HepG2 (cell line): ENCODE data around the gene GATAD2B. TPM values are rescaled to one million over a fixed set of nuclear protein-coding genes. Genes with fewer than 3 reads are reported as not detected.

Experiments used
- ATAC-seq: fragments of 200-7000 bp; cut with Tn5 transposase; 3 replicates; pipeline ENCODE4 v1.9.1; 2020; ENCODE audit warnings: mild to moderate bottlenecking, moderate library complexity
- BruUV-seq: library from RNA; stranded (reverse); fragments of 400-500 nt; replicated peaks from 2 replicates; lab custom pipeline; 2021; lab: Mats Ljungman, UMichigan
- CTCF ChIA-PET: fragments of 300-600 bp; formaldehyde crosslinking; extraction: SDS; loops from one replicate; lab custom pipeline; 2021; ENCODE audit warnings: low total read pairs, inconsistent platforms, low intra/inter-chr PET ratio; lab: Yijun Ruan, JAX
- POLR2A ChIA-PET: fragments of 350-600 bp; sonication (Branson Sonifier 250); formaldehyde crosslinking; loops from one replicate; lab custom pipeline; 2020; ENCODE audit warnings: antibody characterized with exemption, inconsistent platforms; lab: Yijun Ruan, JAX
- DNase-seq: peaks from one replicate; pipeline ENCODE4 v3.0.0-alpha.2; 2015; ENCODE audit warnings: low spot score
- FAIRE-seq: peaks from 3 replicates; lab custom pipeline; 2011; peaks lifted over from hg19 to GRCh38; lab: Jason Lieb, UNC
- H2AFZ ChIP-seq: one replicate; pipeline ENCODE4 v1.6.1; 2011; ENCODE audit warnings: low read length, inconsistent platforms
- H3K27ac ChIP-seq: fragments of 300-600 bp; 3 replicates; pipeline ENCODE4 v1.8.0; 2011; ENCODE audit warnings: mixed run types, mild to moderate bottlenecking, mixed read lengths, low read length, inconsistent platforms; ENCODE audit not compliant: insufficient read depth; ENCODE audit errors: extremely low read length
- H3K27me3 ChIP-seq, 2 experiments: fragments of 200-600 bp in 1 of 2; 2 replicates in 1 of 2; 3 replicates in 1 of 2; pipeline versions ENCODE4 v1.6.0 to v1.8.0; 2011; ENCODE audit warnings: low read length in 2 of 2, mild to moderate bottlenecking in 2 of 2, moderate library complexity in 2 of 2, inconsistent platforms in 1 of 2; ENCODE audit not compliant: insufficient read depth in 2 of 2, control insufficient read depth in 1 of 2
- H3K36me3 ChIP-seq, 2 experiments: fragments of 200-600 bp in 1 of 2; replicated peaks in 1 of 2; 2 replicates in 1 of 2; 3 replicates in 1 of 2; pipeline versions ENCODE4 v1.5.1 to v1.8.0; 2011; ENCODE audit warnings: low read length in 2 of 2, inconsistent platforms in 1 of 2; ENCODE audit not compliant: insufficient read depth in 2 of 2, control insufficient read depth in 1 of 2
- H3K4me1 ChIP-seq: 2 replicates; pipeline ENCODE4 v1.5.1; 2012; ENCODE audit warnings: low read length, inconsistent platforms; ENCODE audit not compliant: insufficient read depth
- H3K4me2 ChIP-seq: 2 replicates; pipeline ENCODE4 v1.6.0; 2011; ENCODE audit warnings: low read depth, low read length, inconsistent platforms
- H3K4me3 ChIP-seq, 3 experiments: fragments of 200-600 bp in 1 of 3; sonication (generic), shearing (Covaris generic) in 1 of 3; replicated peaks in 1 of 3; 2 replicates each; pipeline ENCODE4 v1.5.1; 2011 to 2016; ENCODE audit warnings: low read length in 3 of 3, inconsistent platforms in 2 of 3, low read depth in 2 of 3, mild to moderate bottlenecking in 2 of 3, control low read depth in 1 of 3, mixed read lengths in 1 of 3; ENCODE audit not compliant: insufficient read depth in 1 of 3
- H3K79me2 ChIP-seq: one replicate; pipeline ENCODE4 v1.6.1; 2011; ENCODE audit warnings: low read length, inconsistent platforms; ENCODE audit not compliant: insufficient read depth
- H3K9ac ChIP-seq: 2 replicates; pipeline ENCODE4 v1.6.0; 2011; ENCODE audit warnings: mild to moderate bottlenecking, low read depth, low read length, inconsistent platforms; ENCODE audit not compliant: insufficient read depth
- H3K9me3 ChIP-seq: 2 replicates; pipeline ENCODE4 v1.5.1; 2012; ENCODE audit warnings: mild to moderate bottlenecking, low read length
- H4K20me1 ChIP-seq: 2 replicates; pipeline ENCODE4 v1.6.0; 2011; ENCODE audit warnings: inconsistent platforms, mild to moderate bottlenecking, low read length, moderate library complexity; ENCODE audit not compliant: insufficient read depth
- ASH2L ChIP-seq: fragments of 300-600, 200-600 bp; sonication (generic); IDR thresholded peaks from 2 replicates; pipeline ENCODE4 v1.7.0; 2017; ENCODE audit warnings: low read depth, mild to moderate bottlenecking, moderate library complexity, mixed read lengths, low read length; ENCODE audit not compliant: insufficient read length
- ATF7 ChIP-seq, 2 experiments: fragments of 450-650 bp in 1 of 2; sonication (generic) in 1 of 2; formaldehyde crosslinking in 1 of 2; IDR thresholded peaks; 2 replicates each; pipeline versions ENCODE4 v1.4.0 to v1.6.1; 2016 to 2020; ENCODE audit warnings: antibody characterized with exemption in 1 of 2, mild to moderate bottlenecking in 1 of 2, missing genetic modification reagents in 1 of 2
- FUBP1 ChIP-seq: sonication (generic); formaldehyde crosslinking; IDR thresholded peaks from 2 replicates; pipeline ENCODE4 v1.5.1; 2020; ENCODE audit warnings: missing genetic modification reagents, mild to moderate bottlenecking, borderline replicate concordance
- MLXIP ChIP-seq: sonication (generic); formaldehyde crosslinking; IDR thresholded peaks from 2 replicates; pipeline ENCODE4 v1.9.0; 2021; ENCODE audit warnings: missing genetic modification reagents, borderline replicate concordance
- SMAD1 ChIP-seq: sonication (generic); formaldehyde crosslinking; IDR thresholded peaks from 2 replicates; pipeline ENCODE4 v1.4.0; 2020; ENCODE audit warnings: missing genetic modification reagents, low read depth, mild to moderate bottlenecking, borderline replicate concordance
- TCF7L2 ChIP-seq: IDR thresholded peaks from 2 replicates; pipeline ENCODE4 v1.6.1; 2011; ENCODE audit warnings: mild to moderate bottlenecking, low read depth, low read length, moderate library complexity
- TEAD2 ChIP-seq: sonication (generic); formaldehyde crosslinking; IDR thresholded peaks from 2 replicates; pipeline ENCODE4 v1.9.0; 2021; ENCODE audit warnings: missing genetic modification reagents
- ZKSCAN1 ChIP-seq: fragments of 150-350 bp; IDR thresholded peaks from 2 replicates; pipeline ENCODE4 v1.6.1; 2014; ENCODE audit warnings: low read length
- ZNF343 ChIP-seq: sonication (generic); formaldehyde crosslinking; IDR thresholded peaks from 2 replicates; pipeline ENCODE4 v1.4.0; 2020; ENCODE audit warnings: mild to moderate bottlenecking, missing genetic modification reagents
- ZNF441 ChIP-seq: sonication (generic); formaldehyde crosslinking; IDR thresholded peaks from 2 replicates; pipeline ENCODE4 v1.7.0; 2021; ENCODE audit warnings: missing genetic modification reagents, borderline replicate concordance
- WGBS: methylation state at CpG from one replicate; pipeline ENCODE4 v1.1.6; 2017; ENCODE audit warnings: low lambda C conversion rate; 5-methylcytosine and 5-hydroxymethylcytosine counted together
- in situ Hi-C: cut with HindIII; loops from 2 replicates; pipeline ENCODE4 v1.10.0; 2017; ENCODE audit warnings: low pct_unique_long_range_greater_than_20kb; ENCODE audit not compliant: extremely low pct_ligation_motif_present
- intact Hi-C: fragments of 100-400 bp; cut with micrococcal nuclease; formaldehyde crosslinking; loops from one replicate; pipeline ENCODE4 v1.10.0; 2022; ENCODE audit not compliant: unreplicated experiment
- polyA plus RNA-seq, 8 experiments: library from polyadenylated mRNA; depleted of rRNA in 3 of 8; stranded (reverse) in 7 of 8; unstranded in 1 of 8; fragments of >200 nt; fragmentation: Illumina TruSeq in 4 of 8; extraction: Trizol in 4 of 8; gene quantifications; 2 replicates each; pipeline versions ENCODE4 v1.2.1 to v1.2.3, GENCODE V29; 2011 to 2016; ENCODE audit warnings: low read depth in 4 of 8, missing spikeins in 1 of 8, mixed read lengths in 1 of 8; ENCODE audit not compliant: insufficient read depth in 1 of 8
- total RNA-seq, 5 experiments: library from RNA; depleted of rRNA; stranded (reverse); fragments of >200 nt; fragmentation: Illumina TruSeq; extraction: Trizol; gene quantifications; 2 replicates each; pipeline ENCODE4 v1.2.3, GENCODE V29; 2016; ENCODE audit warnings: low read depth in 1 of 5

GATAD2B gene
- total and polyA plus RNA-seq, 2 of the 13 experiments (the other 11 are each of a cell fraction or from before 2014, with no cell fraction given) = 3.2 to 5.2 TPM

- intact Hi-C loops = no loop called here
- no peak for ATAC-seq
- Histone ChIP-seq H3K9ac (no peak overlapping the region), H3K4me1 (peaks cover 13% of the 10 kb centered on the region), H3K4me2 (no peak overlapping the region)
- FAIRE-seq = no peak
- TF ChIP-seq ATF7 (IDR thresholded peaks at IDR 0.05) (peak; percentile 54; the same call in 1 of the 2 replicates), ATF7 (CRISPR knock-in tag; IDR thresholded peaks at IDR 0.05) (no peak), FUBP1 (CRISPR knock-in tag) (no peak)
- TF ChIP-seq, all 625 proteins: peak for 1
- no peaks in the 10 kb centered on the region; a peak in 2 of 5 replicates for H3K27me3 ChIP-seq
- H4K20me1 ChIP-seq = peaks cover 6% of the 10 kb centered on the region
- H3K9me3 ChIP-seq = no peaks in the 10 kb centered on the region
- DNase-seq = no peak
- peaks cover 7% of the 10 kb centered on the region for H3K79me2 ChIP-seq
- H3K36me3 ChIP-seq = peaks cover 1 to 6% of the 10 kb centered on the region in 2 experiments; a peak in 2 of 5 replicates
- BruUV-seq = no TSS peak
- WGBS = 77% methylated on average over 4 of the region's 4 CpGs
- no peak overlapping the region for H3K4me3 ChIP-seq
- CTCF ChIA-PET = no interaction called here
- in situ Hi-C loops = no loop called here
- no peak overlapping the region for H2AFZ ChIP-seq
- no peak overlapping the region for H3K27ac ChIP-seq
- POLR2A ChIA-PET = no interaction called here
Measured at GRCh38 chr1:153926405-153926804, 3.6 kb upstream of the GATAD2B start.

GRCh38 chr1:153922076-153922971 lies 448 bp downstream of the GATAD2B start:
- peaks cover 0 to 3% of the 10 kb centered on the region in 2 experiments; a peak in 2 of 5 replicates for H3K36me3 ChIP-seq
- WGBS = 2% methylated on average over 54 of the region's 86 CpGs
- no peak overlapping the region for H2AFZ ChIP-seq
- H3K4me1 ChIP-seq = peaks cover 37% of the 10 kb centered on the region
- FAIRE-seq (no peak), ATAC-seq (peak; percentile 65), DNase-seq (peak; percentile 51)
- H4K20me1 ChIP-seq = peaks cover 26% of the 10 kb centered on the region
- no TSS peak for BruUV-seq
- peak overlapping the region; percentile 84 for H3K9ac ChIP-seq
- POLR2A ChIA-PET = interaction anchor here (0.6 to 3.5 kb wide), 15 partner anchors 8 to 147 kb away, joined by 3 to 28 read pairs (median 7); partner anchors contain the start of genes CREB3L4, CRTC2, DENND4B and JTB
- H3K79me2 ChIP-seq = peaks cover 45% of the 10 kb centered on the region
- H3K27ac ChIP-seq = peak overlapping the region; percentile 83
- H3K27me3 ChIP-seq = no peaks in the 10 kb centered on the region; a peak in 2 of 5 replicates
- peak overlapping the region; percentile 90 for H3K4me2 ChIP-seq
- in situ Hi-C loops = no loop called here
- H3K9me3 ChIP-seq = no peaks in the 10 kb centered on the region
- H3K4me3 ChIP-seq = peak overlapping the region; percentile 74 to 80 (median 79)
- intact Hi-C loops = loop anchor here (5.0 kb wide), 1 partner anchor 35 kb away; the partner anchor contains the start of gene CRTC2
- CTCF ChIA-PET = no interaction called here
- TF ChIP-seq ZNF343 (CRISPR knock-in tag) (no peak), SMAD1 (CRISPR knock-in tag) (no peak), TCF7L2 (no peak), TEAD2 (CRISPR knock-in tag) (no peak), ZNF441 (CRISPR knock-in tag) (0 out of 2 replicates have a peak, but pooled peaks have one; percentile 6), ASH2L (no peak), ZKSCAN1 (no peak), MLXIP (CRISPR knock-in tag) (no peak)
